HG03342 (cell line): ENCODE measurements around the gene LHPP.
"Not testable (repeated sequence)": the region's sequence is repeated elsewhere in the genome, so short reads cannot be mapped to it uniquely, and the experiment has no call there.

ENCODE experiments used
- ATAC-seq: cut with Tn5 transposase; IDR thresholded peaks from one replicate; pipeline ENCODE4 v1.9.1; 2021; ENCODE audit warnings: mild to moderate bottlenecking, moderate library complexity; ENCODE audit not compliant: unreplicated experiment

LHPP gene

GRCh38 chr10:124604214-124605000, 142.8 kb downstream of the LHPP start:
- ATAC-seq = no peak

GRCh38 chr10:124605001-124605370, 143.4 kb downstream of the LHPP start:
- no peak for ATAC-seq

GRCh38 chr10:124605481-124605855, 143.8 kb downstream of the LHPP start:
- no peak for ATAC-seq

- ATAC-seq = no peak
Observed at GRCh38 chr10:124605856-124606812, 144.5 kb downstream of the LHPP start.

- ATAC-seq = no peak
Observed at GRCh38 chr10:124606822-124607221, 145.2 kb downstream of the LHPP start.

GRCh38 chr10:124607693-124608092, 146.1 kb downstream of the LHPP start:
- no peak for ATAC-seq

GRCh38 chr10:124608093-124608721, 146.6 kb downstream of the LHPP start:
- ATAC-seq = no peak

GRCh38 chr10:124609698-124610097, 148.1 kb downstream of the LHPP start:
- ATAC-seq = no peak

GRCh38 chr10:124610186-124610585, 148.6 kb downstream of the LHPP start:
- not testable (repeated sequence) for ATAC-seq

- ATAC-seq = not testable (repeated sequence)
Observed at GRCh38 chr10:124610851-124611250, 149.2 kb downstream of the LHPP start.

GRCh38 chr10:124611738-124612137, 150.1 kb downstream of the LHPP start:
- ATAC-seq = no peak

- ATAC-seq = no peak
Observed at GRCh38 chr10:124612611-124613498, 151.2 kb downstream of the LHPP start.

- peak; percentile 66 for ATAC-seq
Observed at GRCh38 chr10:124614003-124614659, 152.5 kb downstream of the LHPP start.

- no peak for ATAC-seq
Observed at GRCh38 chr10:124615259-124615658, 153.6 kb downstream of the LHPP start.

- no peak for ATAC-seq
Observed at GRCh38 chr10:124616040-124616835, 154.6 kb downstream of the LHPP start.

GRCh38 chr10:124616836-124617130, 155.2 kb downstream of the LHPP start:
- no peak for ATAC-seq

- no peak for ATAC-seq
Observed at GRCh38 chr10:124618470-124619073, 156.9 kb downstream of the LHPP start.

GRCh38 chr10:124619195-124619594, 157.6 kb downstream of the LHPP start:
- no peak for ATAC-seq
